ENCODE results near the gene PSMD4.

PSMD4 gene

GRCh38 chr1:151311011-151311410 is 56.5 kb downstream of the PSMD4 start:
- DNase-seq, result peak; percentile 22

GRCh38 chr1:151311589-151312331 is 57.2 kb downstream of the PSMD4 start:
- peak; percentile 99 for DNase-seq

- DNase-seq, result no peak
Measured at GRCh38 chr1:151312411-151312810, 57.9 kb downstream of the PSMD4 start.

- no peak for DNase-seq
Measured at GRCh38 chr1:151312826-151313225, 58.3 kb downstream of the PSMD4 start.

GRCh38 chr1:151313501-151313900 is 59.0 kb downstream of the PSMD4 start:
- DNase-seq, result no peak

- DNase-seq, result no peak
Measured at GRCh38 chr1:151314137-151314875, 59.8 kb downstream of the PSMD4 start.

- DNase-seq, result no peak
Measured at GRCh38 chr1:151315565-151316235, 61.2 kb downstream of the PSMD4 start.

All from inflammatory macrophage treated with lipopolysaccharide for 4 hours (primary cell).